ENCODE results near the gene MGMT. TPM values are rescaled to one million over a fixed set of nuclear protein-coding genes. Genes with fewer than 3 reads are reported as not detected.

Gene MGMT
- total RNA-seq, 3 donors from 2014 or later: 15.4 to 17.5 (median 16.3) TPM

GRCh38 chr10:129506101-129506797 is 39.2 kb downstream of the MGMT start:
- no peaks in the 10 kb centered on the region for H3K4me1 ChIP-seq (ENCODE audit: low read depth)
- H3K36me3 ChIP-seq (ENCODE audit: low read depth): no peaks in the 10 kb centered on the region
- intact Hi-C loops (cut with DNase I, micrococcal nuclease): no loop called here
- ATAC-seq: no peak
- peaks cover 13% of the 10 kb centered on the region for H3K9me3 ChIP-seq
- no peak for TF ChIP-seq CTCF (IDR thresholded peaks at IDR 0.05)
- DNase-seq: no peak
- H3K4me3 ChIP-seq: no peak overlapping the region

- peaks cover 13% of the 10 kb centered on the region for H3K9me3 ChIP-seq
- TF ChIP-seq CTCF (IDR thresholded peaks at IDR 0.05): no peak
- H3K4me1 ChIP-seq (ENCODE audit: low read depth): no peaks in the 10 kb centered on the region
- intact Hi-C loops (cut with DNase I, micrococcal nuclease): no loop called here
- DNase-seq (no peak), ATAC-seq (no peak)
- no peak overlapping the region for H3K4me3 ChIP-seq
- no peaks in the 10 kb centered on the region for H3K36me3 ChIP-seq (ENCODE audit: low read depth)
These were observed 40.3 kb downstream of the MGMT start for GRCh38 chr10:129507216-129507889.

GRCh38 chr10:129509155-129509554 is 42.1 kb downstream of the MGMT start:
- Histone ChIP-seq H3K36me3 (ENCODE audit: low read depth) (no peaks in the 10 kb centered on the region), H3K4me1 (ENCODE audit: low read depth) (no peaks in the 10 kb centered on the region), H3K9me3 (peaks cover 13% of the 10 kb centered on the region), H3K4me3 (no peak overlapping the region)
- intact Hi-C loops (cut with DNase I, micrococcal nuclease): no loop called here
- ATAC-seq (no peak), DNase-seq (no peak)
- no peak for TF ChIP-seq CTCF (IDR thresholded peaks at IDR 0.05)

DNA sequence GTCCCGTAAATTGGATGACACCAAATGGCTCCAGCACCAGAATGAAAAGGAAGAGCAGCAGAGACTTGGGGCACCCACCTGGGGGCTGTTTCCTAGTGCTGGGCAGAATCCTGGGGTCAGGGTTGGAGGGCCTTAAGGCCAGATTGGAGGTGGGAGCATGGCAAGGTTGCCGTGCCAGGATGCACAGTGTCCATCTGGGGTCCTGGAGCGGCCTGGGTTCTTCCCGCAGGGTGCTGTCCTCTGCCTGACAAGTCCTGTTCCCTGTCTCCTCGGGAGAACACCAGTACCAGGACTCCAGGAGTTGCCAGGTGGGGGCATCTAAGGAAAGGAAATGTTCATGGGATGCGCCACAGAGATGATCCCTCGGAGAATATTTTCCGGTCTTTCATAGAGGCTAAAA is 42.8 kb downstream of the MGMT start:
- H3K9me3 ChIP-seq: peaks cover 13% of the 10 kb centered on the region
- no peaks in the 10 kb centered on the region for H3K4me1 ChIP-seq (ENCODE audit: low read depth)
- DNase-seq: no peak
- no peak for ATAC-seq
- no peak overlapping the region for H3K4me3 ChIP-seq
- TF ChIP-seq CTCF (IDR thresholded peaks at IDR 0.05): no peak
- intact Hi-C loops (cut with DNase I, micrococcal nuclease): no loop called here
- no peaks in the 10 kb centered on the region for H3K36me3 ChIP-seq (ENCODE audit: low read depth)

DNA sequence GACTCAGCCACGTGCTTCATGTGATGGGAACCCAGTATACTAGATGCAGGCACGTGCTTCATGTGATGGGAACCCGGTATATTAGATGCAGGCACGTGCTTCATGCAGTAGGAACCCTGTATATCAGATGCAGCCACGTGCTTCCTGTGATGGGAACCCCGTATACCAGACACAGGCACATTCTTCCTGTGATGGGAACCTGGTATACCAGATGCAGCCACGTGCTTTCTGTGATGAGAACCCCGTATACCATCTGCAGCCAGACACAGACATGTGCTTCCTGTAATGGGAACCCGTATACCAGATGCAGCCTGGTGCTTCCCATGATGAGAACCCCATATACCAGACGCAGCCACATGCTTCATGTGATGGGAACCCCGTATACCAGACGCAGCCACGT is 44.0 kb downstream of the MGMT start:
- DNase-seq: no peak
- no peaks in the 10 kb centered on the region for H3K36me3 ChIP-seq (ENCODE audit: low read depth)
- H3K4me3 ChIP-seq: no peak overlapping the region
- no peak for TF ChIP-seq CTCF (IDR thresholded peaks at IDR 0.05)
- H3K9me3 ChIP-seq: peaks cover 13% of the 10 kb centered on the region
- intact Hi-C loops (cut with DNase I, micrococcal nuclease): no loop called here
- H3K4me1 ChIP-seq (ENCODE audit: low read depth): no peaks in the 10 kb centered on the region
- ATAC-seq: no peak

Measured in mucosa of descending colon (tissue), 3 donors.